ENCODE measurements around the gene TNFRSF4.
A peak's percentile ranks its signal among the peaks of the same experiment; 100 is the strongest.
"Not testable (repeated sequence)": the region's sequence is repeated elsewhere in the genome, so short reads cannot be mapped to it uniquely, and the experiment has no call there.

TNFRSF4 gene

DNA sequence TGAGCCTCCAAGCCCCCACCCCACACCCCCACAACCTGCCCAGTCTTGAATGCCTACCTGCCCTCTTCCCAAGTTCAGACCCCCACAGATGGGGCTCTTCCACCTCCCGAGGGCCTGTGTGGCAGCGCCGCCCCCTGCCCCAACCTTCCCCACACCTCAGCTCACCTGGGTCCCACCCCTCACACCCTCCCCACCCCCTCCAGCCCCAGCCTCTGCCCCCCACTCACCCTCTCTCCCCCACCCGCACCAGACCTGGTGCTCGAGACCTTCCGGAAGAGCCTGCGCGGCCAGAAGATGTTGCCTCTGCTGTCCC is 16.8 kb downstream of the TNFRSF4 start:
- DNase-seq (ENCODE audit: low spot score) = no peak
- H3K4me3 ChIP-seq (ENCODE audit: severe bottlenecking) = no peak overlapping the region
- H3K27me3 ChIP-seq (ENCODE audit: insufficient read depth, poor library complexity, severe bottlenecking) = no peaks in the 10 kb centered on the region
- ATAC-seq (ENCODE audit: low read depth) = no peak
- TF ChIP-seq CTCF (IDR thresholded peaks at IDR 0.05; ENCODE audit: poor library complexity, severe bottlenecking) = no peak
- no peak overlapping the region for H3K27ac ChIP-seq (ENCODE audit: poor library complexity, severe bottlenecking)
- no peaks in the 10 kb centered on the region for H3K36me3 ChIP-seq (ENCODE audit: low read depth)
- H3K4me1 ChIP-seq (ENCODE audit: insufficient read depth, poor library complexity, severe bottlenecking) = no peaks in the 10 kb centered on the region
- H3K9me3 ChIP-seq (ENCODE audit: severe bottlenecking) = no peaks in the 10 kb centered on the region

- H3K27ac ChIP-seq (ENCODE audit: poor library complexity, severe bottlenecking) = no peak overlapping the region
- H3K9me3 ChIP-seq (ENCODE audit: severe bottlenecking) = no peaks in the 10 kb centered on the region
- TF ChIP-seq CTCF (IDR thresholded peaks at IDR 0.05; ENCODE audit: poor library complexity, severe bottlenecking) = no peak
- ATAC-seq (ENCODE audit: low read depth) = no peak
- no peaks in the 10 kb centered on the region for H3K27me3 ChIP-seq (ENCODE audit: insufficient read depth, poor library complexity, severe bottlenecking)
- H3K36me3 ChIP-seq (ENCODE audit: low read depth) = no peaks in the 10 kb centered on the region
- peak; percentile 55 for DNase-seq (ENCODE audit: low spot score)
- no peak overlapping the region for H3K4me3 ChIP-seq (ENCODE audit: severe bottlenecking)
- no peaks in the 10 kb centered on the region for H3K4me1 ChIP-seq (ENCODE audit: insufficient read depth, poor library complexity, severe bottlenecking)
Measured at GRCh38 chr1:1196431-1197187, 17.3 kb downstream of the TNFRSF4 start.

DNA sequence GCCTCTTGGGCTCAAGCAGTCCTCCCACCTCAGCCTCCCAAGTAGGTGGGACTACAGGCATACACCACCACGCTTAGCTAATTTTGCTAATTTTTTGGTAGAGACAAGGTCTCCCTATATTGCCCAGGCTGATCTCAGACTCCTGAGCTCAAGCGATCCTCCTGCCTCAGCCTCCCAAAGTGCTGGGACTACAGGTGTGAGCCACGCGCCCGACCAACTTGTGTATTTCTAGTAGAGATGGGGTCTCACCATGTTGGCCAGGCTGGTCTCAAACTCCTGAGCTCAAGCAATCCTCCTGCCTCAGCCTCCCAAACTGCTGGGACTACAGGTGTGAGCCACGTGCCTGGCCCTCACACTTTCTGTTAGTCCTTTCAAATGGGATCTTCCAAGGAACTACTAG is 18.2 kb downstream of the TNFRSF4 start:
- not testable (repeated sequence) for H3K4me1 ChIP-seq (ENCODE audit: insufficient read depth, poor library complexity, severe bottlenecking); DNase-seq (ENCODE audit: low spot score); H3K36me3 ChIP-seq (ENCODE audit: low read depth); H3K27ac ChIP-seq (ENCODE audit: poor library complexity, severe bottlenecking); H3K9me3 ChIP-seq (ENCODE audit: severe bottlenecking); H3K4me3 ChIP-seq (ENCODE audit: severe bottlenecking); H3K27me3 ChIP-seq (ENCODE audit: insufficient read depth, poor library complexity, severe bottlenecking); ATAC-seq (ENCODE audit: low read depth)

- no peak overlapping the region for H3K27ac ChIP-seq (ENCODE audit: poor library complexity, severe bottlenecking)
- DNase-seq (ENCODE audit: low spot score) (no peak), ATAC-seq (ENCODE audit: low read depth) (no peak)
- no peaks in the 10 kb centered on the region for H3K36me3 ChIP-seq (ENCODE audit: low read depth)
- H3K27me3 ChIP-seq (ENCODE audit: insufficient read depth, poor library complexity, severe bottlenecking) = no peaks in the 10 kb centered on the region
- H3K4me3 ChIP-seq (ENCODE audit: severe bottlenecking) = no peak overlapping the region
- no peaks in the 10 kb centered on the region for H3K4me1 ChIP-seq (ENCODE audit: insufficient read depth, poor library complexity, severe bottlenecking)
- H3K9me3 ChIP-seq (ENCODE audit: severe bottlenecking) = no peaks in the 10 kb centered on the region
- no peak for TF ChIP-seq CTCF (IDR thresholded peaks at IDR 0.05; ENCODE audit: poor library complexity, severe bottlenecking)
Measured at GRCh38 chr1:1194723-1195122, 19.2 kb downstream of the TNFRSF4 start.

DNA sequence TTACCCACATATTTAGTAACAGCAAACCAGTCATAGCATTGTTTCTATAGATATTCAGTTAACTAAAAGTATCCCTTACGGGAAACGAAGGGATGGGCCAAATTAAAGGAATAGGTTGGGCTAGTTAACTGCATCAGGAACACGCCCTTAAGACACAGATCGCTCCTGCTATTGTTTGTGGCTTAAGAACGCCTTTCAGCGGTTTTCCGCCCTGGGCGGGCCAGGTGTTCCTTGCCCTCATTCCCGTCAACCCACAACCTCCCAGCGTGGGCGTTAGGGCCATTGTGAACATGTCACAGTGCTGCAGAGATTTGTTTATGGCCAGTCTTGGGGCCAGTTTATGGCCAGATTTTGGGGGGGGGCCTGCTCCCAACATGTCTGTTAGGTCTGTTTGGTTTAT is 22.2 kb downstream of the TNFRSF4 start:
- H3K9me3 ChIP-seq (ENCODE audit: severe bottlenecking) = no peaks in the 10 kb centered on the region
- no peaks in the 10 kb centered on the region for H3K36me3 ChIP-seq (ENCODE audit: low read depth)
- no peak for DNase-seq (ENCODE audit: low spot score)
- H3K4me3 ChIP-seq (ENCODE audit: severe bottlenecking) = no peak overlapping the region
- no peak for ATAC-seq (ENCODE audit: low read depth)
- no peaks in the 10 kb centered on the region for H3K27me3 ChIP-seq (ENCODE audit: insufficient read depth, poor library complexity, severe bottlenecking)
- H3K27ac ChIP-seq (ENCODE audit: poor library complexity, severe bottlenecking) = no peak overlapping the region
- H3K4me1 ChIP-seq (ENCODE audit: insufficient read depth, poor library complexity, severe bottlenecking) = no peaks in the 10 kb centered on the region
- TF ChIP-seq CTCF (IDR thresholded peaks at IDR 0.05; ENCODE audit: poor library complexity, severe bottlenecking) = no peak
